GM18511 (cell line): Measurements from ENCODE around the gene MUL1.

Source experiments
- ATAC-seq: cut with Tn5 transposase; IDR thresholded peaks from one replicate; pipeline ENCODE4 v1.9.1; 2021; ENCODE audit warnings: mild to moderate bottlenecking, moderate library complexity; ENCODE audit not compliant: unreplicated experiment

The MUL1 gene

GRCh38 chr1:20472121-20472520 is 35.8 kb downstream of the MUL1 start:
- ATAC-seq: no peak

GRCh38 chr1:20470194-20470593 is 37.8 kb downstream of the MUL1 start:
- no peak for ATAC-seq

GRCh38 chr1:20469406-20470076 is 38.4 kb downstream of the MUL1 start:
- ATAC-seq: no peak

- ATAC-seq: no peak
Observed at GRCh38 chr1:20466273-20466672, 41.7 kb downstream of the MUL1 start.

GRCh38 chr1:20465187-20465586 is 42.8 kb downstream of the MUL1 start:
- no peak for ATAC-seq

GRCh38 chr1:20463502-20463901 is 44.4 kb downstream of the MUL1 start:
- no peak for ATAC-seq

- no peak for ATAC-seq
Observed at GRCh38 chr1:20462397-20462796, 45.6 kb downstream of the MUL1 start.

- ATAC-seq: no peak
Observed at GRCh38 chr1:20458717-20459116, 49.2 kb downstream of the MUL1 start.

GRCh38 chr1:20454004-20454403 is 53.9 kb downstream of the MUL1 start:
- ATAC-seq: no peak

GRCh38 chr1:20449735-20450311 is 58.1 kb downstream of the MUL1 start:
- no peak for ATAC-seq
